Transverse colon (tissue), 3 donors: Measurements from ENCODE around the gene OR52E8.

Experiments used
- CTCF ChIP-seq, 5 experiments: fragments of 200-600 bp in 3 of 5; fragments of 450-650 bp in 2 of 5; sonication (generic) in 3 of 5; IDR thresholded peaks; 1 replicate in 2 of 5; 2 replicates in 3 of 5; pipeline ENCODE4 v1.5.1; 2016 to 2017; ENCODE audit warnings: antibody characterized with exemption in 5 of 5, inconsistent platforms in 3 of 5, mild to moderate bottlenecking in 2 of 5, moderate library complexity in 1 of 5
- EP300 ChIP-seq: sonication (generic); formaldehyde crosslinking; IDR thresholded peaks from one replicate; pipeline ENCODE4 v1.6.1; 2017; ENCODE audit warnings: antibody characterized with exemption, low read depth

GRCh38 chr11:5833446-5833845, 24.0 kb downstream of the OR52E8 start:
- no peak for TF ChIP-seq EP300
- TF ChIP-seq CTCF (IDR thresholded peaks at IDR 0.05): no peak
